WTC11 (cell line): ENCODE measurements around the gene TMEM114. TPM values are rescaled to one million over a fixed set of nuclear protein-coding genes. Genes with fewer than 3 reads are reported as not detected.

Experiments
- ATAC-seq: fragments of 200-7000 bp; cut with Tn5 transposase; 2 replicates; pipeline ENCODE4 v1.10.0; 2021; ENCODE audit warnings: mild to moderate bottlenecking, moderate library complexity
- CTCF ChIA-PET: fragments of 300-600 bp; sonication (Branson Sonifier 250); formaldehyde crosslinking; loops from one replicate; lab custom pipeline; 2021; ENCODE audit warnings: antibody characterized with exemption; lab: Charles Lee
- POLR2A ChIA-PET: fragments of 350-600 bp; sonication (Branson Sonifier 250); formaldehyde crosslinking; loops from one replicate; lab custom pipeline; 2021; ENCODE audit warnings: antibody characterized with exemption; lab: Charles Lee
- DNase-seq: peaks from one replicate; pipeline ENCODE4 v3.0.0; 2021; ENCODE audit warnings: low spot score
- H3K27ac Mint-ChIP-seq: 2 replicates; pipeline ENCODE4 v1.8.0; 2021; ENCODE audit warnings: mixed read lengths
- H3K27me3 Mint-ChIP-seq: 2 replicates; pipeline ENCODE4 v1.8.0; 2021; ENCODE audit warnings: low read depth, mild to moderate bottlenecking, moderate library complexity, mixed read lengths
- H3K36me3 Mint-ChIP-seq: 2 replicates; pipeline ENCODE4 v1.8.0; 2021; ENCODE audit warnings: mixed read lengths
- H3K4me1 Mint-ChIP-seq: 2 replicates; pipeline ENCODE4 v1.8.0; 2022; ENCODE audit warnings: mixed read lengths
- H3K4me3 Mint-ChIP-seq: 2 replicates; pipeline ENCODE4 v1.8.0; 2021; ENCODE audit warnings: mild to moderate bottlenecking, moderate library complexity, mixed read lengths
- H3K9me3 Mint-ChIP-seq: 2 replicates; pipeline ENCODE4 v1.8.0; 2021; ENCODE audit warnings: mixed read lengths
- CREB1 ChIP-seq: sonication (generic); formaldehyde crosslinking; IDR thresholded peaks from 2 replicates; pipeline ENCODE4 v1.8.0; 2023; ENCODE audit warnings: mild to moderate bottlenecking, missing genetic modification reagents
- FOXK1 ChIP-seq: sonication (generic); formaldehyde crosslinking; IDR thresholded peaks from 2 replicates; pipeline ENCODE4 v1.8.0; 2022; ENCODE audit warnings: mild to moderate bottlenecking, moderate library complexity, missing genetic modification reagents
- GRHL2 ChIP-seq: fragments of 250-450 bp; sonication (Bioruptor Pico); IDR thresholded peaks from 2 replicates; pipeline ENCODE4 v1.8.0; 2022; ENCODE audit warnings: mild to moderate bottlenecking, moderate library complexity; ENCODE audit not compliant: insufficient replicate concordance, severe bottlenecking
- IRF2 ChIP-seq: sonication (generic); formaldehyde crosslinking; IDR thresholded peaks from 2 replicates; pipeline ENCODE4 v1.8.0; 2022; ENCODE audit warnings: low read depth, missing genetic modification reagents, borderline replicate concordance
- NR1H2 ChIP-seq: sonication (generic); formaldehyde crosslinking; IDR thresholded peaks from 2 replicates; pipeline ENCODE4 v1.9.0; 2021; ENCODE audit warnings: mild to moderate bottlenecking, moderate library complexity, missing genetic modification reagents
- NR2C2 ChIP-seq: sonication (generic); formaldehyde crosslinking; IDR thresholded peaks from 2 replicates; pipeline ENCODE4 v1.8.0; 2022; ENCODE audit warnings: mild to moderate bottlenecking, missing genetic modification reagents
- OVOL2 ChIP-seq: fragments of 250-450 bp; sonication (Bioruptor Pico); IDR thresholded peaks from 2 replicates; pipeline ENCODE4 v1.9.0; 2021; ENCODE audit warnings: mild to moderate bottlenecking, borderline replicate concordance
- PRRX2 ChIP-seq: fragments of 250-450 bp; sonication (Bioruptor Pico); IDR thresholded peaks from 2 replicates; pipeline ENCODE4 v1.8.0; 2021; ENCODE audit warnings: mild to moderate bottlenecking
- SMAD4 ChIP-seq: sonication (generic); formaldehyde crosslinking; IDR thresholded peaks from 2 replicates; pipeline ENCODE4 v1.8.0; 2022; ENCODE audit warnings: mild to moderate bottlenecking, missing genetic modification reagents
- ZNF121 ChIP-seq: sonication (generic); formaldehyde crosslinking; IDR thresholded peaks from 2 replicates; pipeline ENCODE4 v1.8.0; 2023; ENCODE audit warnings: missing genetic modification reagents
- ZNF138 ChIP-seq: sonication (generic); formaldehyde crosslinking; conservative IDR thresholded peaks from 2 replicates; pipeline ENCODE4 v1.8.1; 2022; ENCODE audit warnings: mild to moderate bottlenecking, moderate library complexity, missing genetic modification reagents
- ZNF263 ChIP-seq: sonication (generic); formaldehyde crosslinking; IDR thresholded peaks from 2 replicates; pipeline ENCODE4 v1.8.1; 2022; ENCODE audit warnings: low read depth, mild to moderate bottlenecking, moderate library complexity, missing genetic modification reagents
- ZNF317 ChIP-seq: sonication (generic); formaldehyde crosslinking; IDR thresholded peaks from 2 replicates; pipeline ENCODE4 v1.8.1; 2023; ENCODE audit warnings: low read depth, mild to moderate bottlenecking, moderate library complexity, missing genetic modification reagents, borderline replicate concordance
- ZNF671 ChIP-seq: fragments of 250-450 bp; sonication (Bioruptor Pico); IDR thresholded peaks from 2 replicates; pipeline ENCODE4 v1.8.0; 2021; ENCODE audit warnings: mild to moderate bottlenecking
- total RNA-seq: library from RNA; stranded (reverse); gene quantifications from 3 replicates; pipeline ENCODE4 v1.2.3, GENCODE V29; 2021
- TF ChIP-seq, protein P1 (sequence below): sonication (generic); formaldehyde crosslinking; IDR thresholded peaks from 2 replicates; pipeline ENCODE4 v1.8.0; 2023; ENCODE audit warnings: mild to moderate bottlenecking, missing genetic modification reagents
- TF ChIP-seq, protein P2 (sequence below): sonication (generic); formaldehyde crosslinking; IDR thresholded peaks from 2 replicates; pipeline ENCODE4 v1.8.0; 2022; ENCODE audit warnings: missing genetic modification reagents
- TF ChIP-seq, protein P3 (sequence below): sonication (generic); formaldehyde crosslinking; IDR thresholded peaks from 2 replicates; pipeline ENCODE4 v1.8.0; 2022; ENCODE audit warnings: mild to moderate bottlenecking, missing genetic modification reagents
- TF ChIP-seq, protein P4 (sequence below): fragments of 250-450 bp; sonication (Bioruptor Pico); IDR thresholded peaks from 2 replicates; pipeline ENCODE4 v1.9.0; 2021; ENCODE audit warnings: mild to moderate bottlenecking, borderline replicate concordance
- TF ChIP-seq, protein P5 (sequence below): fragments of 250-450 bp; sonication (Bioruptor Pico); conservative IDR thresholded peaks from 2 replicates; pipeline ENCODE4 v1.9.0; 2021; ENCODE audit warnings: mild to moderate bottlenecking
- TF ChIP-seq, protein P6 (sequence below): fragments of 250-450 bp; sonication (Bioruptor Pico); IDR thresholded peaks from 2 replicates; pipeline ENCODE4 v1.8.0; 2021; ENCODE audit warnings: mild to moderate bottlenecking

The TMEM114 gene
- total RNA-seq, 1 experiment from 2014 or later, result 0.37 TPM

DNA sequence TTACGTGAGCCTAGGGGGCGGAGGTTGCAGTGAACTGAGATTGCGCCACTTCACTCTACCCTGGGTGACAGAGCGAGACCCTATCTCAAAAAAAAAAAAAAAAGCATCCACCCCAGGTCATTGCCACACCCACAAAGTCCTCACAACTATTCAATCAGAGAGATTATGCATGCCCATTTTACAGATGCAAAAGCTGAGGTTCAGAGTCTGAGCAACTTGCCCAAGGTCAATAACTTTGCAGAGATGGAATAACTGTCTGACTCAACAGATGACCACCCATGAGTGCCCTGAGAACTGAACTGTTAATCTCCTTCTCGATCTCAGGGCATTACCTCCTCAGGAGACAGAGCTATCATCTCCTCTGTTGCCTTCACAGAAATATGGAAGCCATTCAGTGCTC lies 5.5 kb upstream of the TMEM114 start (continued):
- TF ChIP-seq IRF2 (CRISPR knock-in tag) (no peak), OVOL2 (CRISPR knock-in tag) (no peak), GRHL2 (CRISPR knock-in tag) (no peak), SMAD4 (no peak)
- TF ChIP-seq, protein P1, sequence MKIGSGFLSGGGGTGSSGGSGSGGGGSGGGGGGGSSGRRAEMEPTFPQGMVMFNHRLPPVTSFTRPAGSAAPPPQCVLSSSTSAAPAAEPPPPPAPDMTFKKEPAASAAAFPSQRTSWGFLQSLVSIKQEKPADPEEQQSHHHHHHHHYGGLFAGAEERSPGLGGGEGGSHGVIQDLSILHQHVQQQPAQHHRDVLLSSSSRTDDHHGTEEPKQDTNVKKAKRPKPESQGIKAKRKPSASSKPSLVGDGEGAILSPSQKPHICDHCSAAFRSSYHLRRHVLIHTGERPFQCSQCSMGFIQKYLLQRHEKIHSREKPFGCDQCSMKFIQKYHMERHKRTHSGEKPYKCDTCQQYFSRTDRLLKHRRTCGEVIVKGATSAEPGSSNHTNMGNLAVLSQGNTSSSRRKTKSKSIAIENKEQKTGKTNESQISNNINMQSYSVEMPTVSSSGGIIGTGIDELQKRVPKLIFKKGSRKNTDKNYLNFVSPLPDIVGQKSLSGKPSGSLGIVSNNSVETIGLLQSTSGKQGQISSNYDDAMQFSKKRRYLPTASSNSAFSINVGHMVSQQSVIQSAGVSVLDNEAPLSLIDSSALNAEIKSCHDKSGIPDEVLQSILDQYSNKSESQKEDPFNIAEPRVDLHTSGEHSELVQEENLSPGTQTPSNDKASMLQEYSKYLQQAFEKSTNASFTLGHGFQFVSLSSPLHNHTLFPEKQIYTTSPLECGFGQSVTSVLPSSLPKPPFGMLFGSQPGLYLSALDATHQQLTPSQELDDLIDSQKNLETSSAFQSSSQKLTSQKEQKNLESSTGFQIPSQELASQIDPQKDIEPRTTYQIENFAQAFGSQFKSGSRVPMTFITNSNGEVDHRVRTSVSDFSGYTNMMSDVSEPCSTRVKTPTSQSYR (CRISPR knock-in tag), result no peak
- TF ChIP-seq, protein P2, sequence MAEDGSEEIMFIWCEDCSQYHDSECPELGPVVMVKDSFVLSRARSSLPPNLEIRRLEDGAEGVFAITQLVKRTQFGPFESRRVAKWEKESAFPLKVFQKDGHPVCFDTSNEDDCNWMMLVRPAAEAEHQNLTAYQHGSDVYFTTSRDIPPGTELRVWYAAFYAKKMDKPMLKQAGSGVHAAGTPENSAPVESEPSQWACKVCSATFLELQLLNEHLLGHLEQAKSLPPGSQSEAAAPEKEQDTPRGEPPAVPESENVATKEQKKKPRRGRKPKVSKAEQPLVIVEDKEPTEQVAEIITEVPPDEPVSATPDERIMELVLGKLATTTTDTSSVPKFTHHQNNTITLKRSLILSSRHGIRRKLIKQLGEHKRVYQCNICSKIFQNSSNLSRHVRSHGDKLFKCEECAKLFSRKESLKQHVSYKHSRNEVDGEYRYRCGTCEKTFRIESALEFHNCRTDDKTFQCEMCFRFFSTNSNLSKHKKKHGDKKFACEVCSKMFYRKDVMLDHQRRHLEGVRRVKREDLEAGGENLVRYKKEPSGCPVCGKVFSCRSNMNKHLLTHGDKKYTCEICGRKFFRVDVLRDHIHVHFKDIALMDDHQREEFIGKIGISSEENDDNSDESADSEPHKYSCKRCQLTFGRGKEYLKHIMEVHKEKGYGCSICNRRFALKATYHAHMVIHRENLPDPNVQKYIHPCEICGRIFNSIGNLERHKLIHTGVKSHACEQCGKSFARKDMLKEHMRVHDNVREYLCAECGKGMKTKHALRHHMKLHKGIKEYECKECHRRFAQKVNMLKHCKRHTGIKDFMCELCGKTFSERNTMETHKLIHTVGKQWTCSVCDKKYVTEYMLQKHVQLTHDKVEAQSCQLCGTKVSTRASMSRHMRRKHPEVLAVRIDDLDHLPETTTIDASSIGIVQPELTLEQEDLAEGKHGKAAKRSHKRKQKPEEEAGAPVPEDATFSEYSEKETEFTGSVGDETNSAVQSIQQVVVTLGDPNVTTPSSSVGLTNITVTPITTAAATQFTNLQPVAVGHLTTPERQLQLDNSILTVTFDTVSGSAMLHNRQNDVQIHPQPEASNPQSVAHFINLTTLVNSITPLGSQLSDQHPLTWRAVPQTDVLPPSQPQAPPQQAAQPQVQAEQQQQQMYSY (CRISPR knock-in tag), result no peak
- TF ChIP-seq, protein P3, sequence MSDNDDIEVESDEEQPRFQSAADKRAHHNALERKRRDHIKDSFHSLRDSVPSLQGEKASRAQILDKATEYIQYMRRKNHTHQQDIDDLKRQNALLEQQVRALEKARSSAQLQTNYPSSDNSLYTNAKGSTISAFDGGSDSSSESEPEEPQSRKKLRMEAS (CRISPR knock-in tag), result no peak
- TF ChIP-seq, protein P4, sequence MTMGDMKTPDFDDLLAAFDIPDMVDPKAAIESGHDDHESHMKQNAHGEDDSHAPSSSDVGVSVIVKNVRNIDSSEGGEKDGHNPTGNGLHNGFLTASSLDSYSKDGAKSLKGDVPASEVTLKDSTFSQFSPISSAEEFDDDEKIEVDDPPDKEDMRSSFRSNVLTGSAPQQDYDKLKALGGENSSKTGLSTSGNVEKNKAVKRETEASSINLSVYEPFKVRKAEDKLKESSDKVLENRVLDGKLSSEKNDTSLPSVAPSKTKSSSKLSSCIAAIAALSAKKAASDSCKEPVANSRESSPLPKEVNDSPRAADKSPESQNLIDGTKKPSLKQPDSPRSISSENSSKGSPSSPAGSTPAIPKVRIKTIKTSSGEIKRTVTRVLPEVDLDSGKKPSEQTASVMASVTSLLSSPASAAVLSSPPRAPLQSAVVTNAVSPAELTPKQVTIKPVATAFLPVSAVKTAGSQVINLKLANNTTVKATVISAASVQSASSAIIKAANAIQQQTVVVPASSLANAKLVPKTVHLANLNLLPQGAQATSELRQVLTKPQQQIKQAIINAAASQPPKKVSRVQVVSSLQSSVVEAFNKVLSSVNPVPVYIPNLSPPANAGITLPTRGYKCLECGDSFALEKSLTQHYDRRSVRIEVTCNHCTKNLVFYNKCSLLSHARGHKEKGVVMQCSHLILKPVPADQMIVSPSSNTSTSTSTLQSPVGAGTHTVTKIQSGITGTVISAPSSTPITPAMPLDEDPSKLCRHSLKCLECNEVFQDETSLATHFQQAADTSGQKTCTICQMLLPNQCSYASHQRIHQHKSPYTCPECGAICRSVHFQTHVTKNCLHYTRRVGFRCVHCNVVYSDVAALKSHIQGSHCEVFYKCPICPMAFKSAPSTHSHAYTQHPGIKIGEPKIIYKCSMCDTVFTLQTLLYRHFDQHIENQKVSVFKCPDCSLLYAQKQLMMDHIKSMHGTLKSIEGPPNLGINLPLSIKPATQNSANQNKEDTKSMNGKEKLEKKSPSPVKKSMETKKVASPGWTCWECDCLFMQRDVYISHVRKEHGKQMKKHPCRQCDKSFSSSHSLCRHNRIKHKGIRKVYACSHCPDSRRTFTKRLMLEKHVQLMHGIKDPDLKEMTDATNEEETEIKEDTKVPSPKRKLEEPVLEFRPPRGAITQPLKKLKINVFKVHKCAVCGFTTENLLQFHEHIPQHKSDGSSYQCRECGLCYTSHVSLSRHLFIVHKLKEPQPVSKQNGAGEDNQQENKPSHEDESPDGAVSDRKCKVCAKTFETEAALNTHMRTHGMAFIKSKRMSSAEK (CRISPR knock-in tag), result no peak
- TF ChIP-seq, protein P5, sequence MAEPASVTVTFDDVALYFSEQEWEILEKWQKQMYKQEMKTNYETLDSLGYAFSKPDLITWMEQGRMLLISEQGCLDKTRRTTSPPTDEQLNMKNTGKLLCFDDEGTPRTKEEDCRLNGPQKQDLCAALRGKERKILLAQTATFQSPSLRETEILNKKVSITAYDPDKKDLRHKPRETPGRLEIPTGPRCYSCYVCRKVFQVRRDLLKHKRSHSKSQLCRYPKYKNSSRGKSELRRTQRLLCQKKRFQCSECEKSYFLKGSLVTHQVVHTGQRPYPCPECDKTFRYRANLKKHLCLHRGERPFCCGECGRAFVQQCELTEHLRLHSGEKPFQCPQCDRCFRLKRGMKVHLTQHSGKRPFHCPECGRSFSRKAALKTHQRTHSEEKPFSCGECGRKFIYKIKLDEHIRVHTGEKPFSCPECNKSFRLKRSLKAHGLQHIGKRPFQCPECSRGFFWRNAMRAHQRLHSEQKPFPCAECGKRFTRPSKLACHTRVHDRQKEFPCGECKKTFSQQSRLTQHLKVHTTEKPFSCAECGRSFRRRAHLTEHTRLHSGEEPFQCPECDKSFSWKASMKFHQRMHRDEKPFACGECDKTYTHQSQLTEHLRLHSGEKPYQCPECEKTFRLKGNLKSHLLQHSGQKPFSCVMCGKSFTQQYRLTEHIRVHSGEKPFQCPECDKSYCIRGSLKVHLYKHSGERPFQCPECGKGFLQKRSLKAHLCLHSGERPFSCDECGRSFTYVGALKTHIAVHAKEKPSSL (CRISPR knock-in tag), result no peak

DNA sequence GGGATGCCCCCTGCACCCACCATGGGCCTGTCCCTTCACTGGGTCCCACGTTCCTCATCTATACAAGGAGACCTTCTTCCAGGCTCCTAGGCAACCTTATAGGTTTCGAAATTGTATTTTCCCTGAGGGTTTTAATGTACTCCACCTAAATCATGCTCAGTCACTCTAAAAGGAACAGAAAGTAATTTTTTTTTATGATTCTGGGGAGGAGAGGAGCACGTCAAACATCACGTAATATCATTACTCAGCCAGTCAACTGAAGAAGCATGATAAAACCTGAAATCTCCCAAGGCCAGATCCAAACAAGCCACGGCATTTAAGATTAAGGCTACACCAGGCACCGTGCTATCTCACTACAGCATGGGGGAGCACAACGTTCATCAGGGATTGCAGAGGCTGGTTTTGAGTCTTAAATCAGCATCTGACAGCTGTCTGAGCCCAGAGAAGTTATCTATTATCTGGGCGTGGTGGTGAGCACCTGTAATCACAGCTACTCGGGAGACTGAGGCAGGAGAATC lies 3.9 kb upstream of the TMEM114 start:
- H3K27me3 Mint-ChIP-seq, result peaks cover 40% of the 10 kb centered on the region
- DNase-seq (no peak), ATAC-seq (no peak)
- peaks cover 17% of the 10 kb centered on the region for H3K9me3 Mint-ChIP-seq
- no peak overlapping the region for H3K27ac Mint-ChIP-seq
- peaks cover 4% of the 10 kb centered on the region; the same call in 1 of the 2 replicates for H3K4me1 Mint-ChIP-seq
- ChIA-PET POLR2A (no interaction called here), CTCF (no interaction called here)
- no peak overlapping the region for H3K4me3 Mint-ChIP-seq
- H3K36me3 Mint-ChIP-seq, result no peaks in the 10 kb centered on the region
- TF ChIP-seq, protein P6, sequence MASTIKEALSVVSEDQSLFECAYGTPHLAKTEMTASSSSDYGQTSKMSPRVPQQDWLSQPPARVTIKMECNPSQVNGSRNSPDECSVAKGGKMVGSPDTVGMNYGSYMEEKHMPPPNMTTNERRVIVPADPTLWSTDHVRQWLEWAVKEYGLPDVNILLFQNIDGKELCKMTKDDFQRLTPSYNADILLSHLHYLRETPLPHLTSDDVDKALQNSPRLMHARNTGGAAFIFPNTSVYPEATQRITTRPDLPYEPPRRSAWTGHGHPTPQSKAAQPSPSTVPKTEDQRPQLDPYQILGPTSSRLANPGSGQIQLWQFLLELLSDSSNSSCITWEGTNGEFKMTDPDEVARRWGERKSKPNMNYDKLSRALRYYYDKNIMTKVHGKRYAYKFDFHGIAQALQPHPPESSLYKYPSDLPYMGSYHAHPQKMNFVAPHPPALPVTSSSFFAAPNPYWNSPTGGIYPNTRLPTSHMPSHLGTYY (CRISPR knock-in tag), result no peak
- no peak for TF ChIP-seq FOXK1 (CRISPR knock-in tag)
- TF ChIP-seq CREB1 (CRISPR knock-in tag), result no peak
- no peak for TF ChIP-seq ZNF263 (CRISPR knock-in tag)
- TF ChIP-seq ZNF121 (CRISPR knock-in tag), result no peak
- no peak for TF ChIP-seq ZNF317
- no peak for TF ChIP-seq ZNF671 (CRISPR knock-in tag)
- TF ChIP-seq PRRX2, result no peak
- TF ChIP-seq SMAD4, result no peak
- TF ChIP-seq ZNF138 (CRISPR knock-in tag), result no peak
- TF ChIP-seq NR2C2 (CRISPR knock-in tag), result no peak
- TF ChIP-seq NR1H2 (CRISPR knock-in tag), result no peak
